GM21447 (cell line): ENCODE results near the gene RNF152.

ENCODE experiments used
- ATAC-seq: cut with Tn5 transposase; IDR thresholded peaks from one replicate; pipeline ENCODE4 v1.9.1; 2021; ENCODE audit not compliant: unreplicated experiment

Gene RNF152

DNA sequence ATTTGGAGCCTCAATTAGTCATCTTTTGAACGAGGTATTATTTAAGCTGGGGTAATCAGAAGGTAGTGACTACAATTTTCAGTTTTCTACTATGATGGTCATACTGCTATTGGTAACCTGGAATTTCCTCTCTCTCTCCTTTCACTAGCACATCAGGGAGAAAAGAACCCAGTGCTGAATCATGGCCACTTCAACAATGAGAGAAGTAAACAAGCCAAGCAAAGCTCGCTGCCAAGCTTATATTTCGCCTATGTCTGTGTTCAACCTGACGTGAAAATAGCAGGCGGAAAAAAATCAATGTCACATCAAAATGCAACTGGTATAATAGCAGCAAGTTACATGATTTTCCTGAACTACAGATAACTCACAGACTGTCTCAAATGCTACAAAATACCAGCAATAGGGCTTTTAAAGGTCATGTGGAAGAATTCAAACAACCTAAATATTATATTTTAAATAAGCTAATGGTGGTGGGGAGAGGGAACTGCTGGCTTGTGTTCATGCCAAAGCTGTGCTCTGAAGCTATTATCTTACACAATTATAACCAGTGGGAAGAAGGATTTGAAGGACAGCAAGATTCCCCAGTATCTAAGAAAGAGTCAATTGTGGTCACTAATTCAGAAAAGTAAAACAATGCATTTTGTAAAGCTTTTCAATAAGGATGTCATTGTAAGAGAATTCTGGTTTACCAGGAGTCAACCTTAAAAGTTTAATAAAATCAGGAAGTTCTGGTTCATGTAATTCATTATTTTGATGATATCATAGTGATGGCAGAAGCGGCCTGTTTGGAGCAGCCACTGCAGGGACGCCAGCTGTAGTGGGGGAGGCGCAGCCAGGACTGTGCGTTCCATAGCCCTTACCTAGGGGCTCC lies 38.0 kb downstream of the RNF152 start:
- no peak for ATAC-seq

DNA sequence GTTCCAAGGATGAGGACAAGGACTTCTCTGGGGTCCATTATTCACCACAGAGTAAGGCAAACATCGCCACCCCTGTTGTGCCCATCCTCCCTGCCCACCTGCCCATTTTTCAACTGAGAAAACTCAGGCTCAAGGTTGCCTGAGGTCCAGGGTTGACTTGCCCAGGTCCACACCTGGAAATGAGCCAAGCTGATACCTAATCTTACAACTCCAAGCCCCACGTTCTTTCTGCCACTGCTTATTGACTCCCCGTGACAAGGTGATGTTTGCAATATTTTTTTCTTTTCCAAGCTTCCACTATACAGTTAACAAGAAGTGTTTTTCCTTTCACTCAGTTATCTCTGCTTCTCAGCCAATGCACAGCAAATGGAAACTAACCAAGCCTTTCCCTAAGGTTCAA lies 39.0 kb downstream of the RNF152 start:
- ATAC-seq = no peak

DNA sequence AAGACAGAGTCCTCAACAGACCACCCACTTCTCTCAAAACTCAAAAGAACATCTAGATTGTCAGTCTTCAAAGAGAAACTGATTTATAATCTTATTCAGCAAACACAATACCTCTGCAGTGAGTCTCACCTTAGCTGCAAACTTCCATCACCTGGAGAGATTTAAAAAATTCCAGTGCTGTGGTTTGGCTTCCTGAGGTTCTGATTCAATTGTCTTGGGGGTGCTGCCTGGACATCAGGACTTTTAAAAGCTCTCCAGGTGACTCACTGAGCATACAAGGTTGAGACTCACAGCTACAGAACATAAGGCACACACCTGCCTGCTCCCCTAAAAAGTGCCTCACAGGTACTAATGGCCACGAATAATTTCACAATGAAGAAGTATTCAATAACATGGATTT lies 40.3 kb downstream of the RNF152 start:
- no peak for ATAC-seq

DNA sequence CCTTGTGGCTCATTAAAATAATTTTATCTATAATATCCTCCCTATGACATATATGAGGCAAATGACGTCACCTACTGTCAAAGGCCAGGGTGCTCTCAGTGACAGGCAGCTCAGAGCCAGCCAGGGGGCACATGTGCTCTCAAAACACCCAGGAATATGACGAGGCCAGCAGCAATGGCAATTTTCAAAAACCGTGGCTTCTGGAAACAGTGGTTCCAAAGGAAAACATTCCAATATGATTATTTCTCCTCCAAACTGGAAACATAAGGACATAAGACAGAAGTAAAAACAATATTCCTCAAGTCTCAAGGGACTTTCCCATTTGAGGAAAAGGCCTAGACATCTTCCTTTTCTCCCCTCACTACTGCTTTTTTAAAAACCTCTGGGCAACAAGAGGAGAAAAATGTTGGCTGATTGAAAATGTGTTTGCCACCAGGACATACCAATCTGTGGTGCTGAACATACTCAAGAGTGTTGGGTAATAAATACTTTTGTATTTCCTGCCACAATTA lies 40.8 kb downstream of the RNF152 start:
- no peak for ATAC-seq

DNA sequence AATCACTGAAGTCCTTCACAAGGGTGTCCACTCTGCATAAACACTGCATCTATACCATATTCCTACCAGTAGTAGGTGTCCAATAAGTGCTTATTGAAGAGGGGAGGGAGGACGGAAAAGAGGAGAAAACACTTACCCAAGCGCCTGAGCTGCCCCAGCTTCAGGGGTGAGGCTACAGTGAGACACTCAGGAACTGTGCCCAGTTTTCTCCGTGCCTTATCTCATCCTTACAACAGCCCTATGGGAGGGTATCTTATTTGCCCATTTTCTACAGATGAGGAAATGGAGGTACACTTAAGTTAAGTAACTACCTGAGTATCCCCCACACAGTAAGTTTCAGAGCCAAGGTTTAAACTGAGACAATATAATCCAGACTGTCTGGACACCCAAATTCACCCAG lies 41.5 kb downstream of the RNF152 start:
- no peak for ATAC-seq

DNA sequence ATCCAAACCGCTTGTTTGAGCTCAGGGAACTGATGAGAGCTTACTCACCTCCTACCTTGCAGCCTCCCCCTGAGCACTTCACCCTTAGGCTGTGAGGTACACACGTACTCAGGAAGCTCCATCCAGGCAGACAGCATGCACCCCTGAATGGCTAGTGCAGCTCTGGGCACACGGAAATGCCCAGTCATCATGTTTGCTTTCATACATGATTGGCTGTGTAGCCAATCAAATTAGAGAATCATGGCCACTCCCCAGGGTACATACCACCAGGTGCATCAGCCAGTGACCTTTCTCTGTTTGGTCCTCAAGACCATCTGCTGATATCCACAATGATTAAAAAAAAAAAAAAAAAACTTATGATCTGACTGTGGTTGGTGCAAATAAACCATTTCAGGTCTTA lies 42.1 kb downstream of the RNF152 start:
- no peak for ATAC-seq

DNA sequence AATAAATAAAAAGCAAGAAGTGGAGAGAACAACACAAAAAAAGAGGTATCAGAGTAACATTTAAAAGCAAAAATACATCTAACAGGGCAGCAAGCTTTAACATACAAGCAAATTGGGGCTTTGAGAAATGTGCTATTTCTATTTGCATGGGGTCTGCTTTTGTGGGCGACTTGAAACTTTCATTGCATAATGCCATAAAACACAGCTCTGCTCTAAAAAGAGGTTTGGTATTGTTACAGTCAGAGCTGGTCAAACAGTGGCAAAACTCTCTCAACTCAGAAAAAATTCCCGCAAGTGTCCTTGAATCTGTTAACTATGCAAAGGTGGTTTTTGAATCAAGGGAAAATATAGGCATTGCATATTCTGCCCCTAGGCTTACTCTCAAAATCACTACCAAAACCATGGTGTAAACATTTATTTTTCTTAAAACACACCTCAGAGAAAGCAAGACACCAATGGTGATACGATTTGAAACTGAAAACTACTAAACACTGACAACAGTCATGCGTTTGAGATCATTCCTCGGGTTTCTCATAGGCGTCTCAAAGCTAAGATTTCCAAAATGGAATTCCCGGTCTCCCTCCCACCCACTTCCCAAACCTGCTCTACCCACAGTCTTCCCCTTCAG lies 45.5 kb downstream of the RNF152 start:
- no peak for ATAC-seq

DNA sequence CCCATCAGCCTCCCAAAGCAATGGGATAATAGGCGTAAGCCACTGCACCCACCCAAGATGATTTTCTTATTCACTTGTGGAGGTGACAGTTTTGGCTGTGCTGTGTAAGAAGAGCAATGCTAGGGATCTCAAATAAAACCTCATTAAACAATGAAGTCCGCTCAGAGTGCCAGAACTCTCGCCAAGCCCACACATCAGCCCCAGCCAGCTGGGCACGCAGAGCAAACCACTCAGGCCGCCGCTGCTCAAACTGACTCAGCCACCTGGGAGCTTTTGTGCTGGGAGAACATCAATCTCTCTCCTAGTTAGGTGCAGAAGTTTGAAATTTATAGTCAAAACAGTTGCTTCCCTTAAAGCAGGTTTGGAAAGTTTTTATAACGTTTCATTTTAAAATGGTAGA lies 47.6 kb downstream of the RNF152 start:
- no peak for ATAC-seq

DNA sequence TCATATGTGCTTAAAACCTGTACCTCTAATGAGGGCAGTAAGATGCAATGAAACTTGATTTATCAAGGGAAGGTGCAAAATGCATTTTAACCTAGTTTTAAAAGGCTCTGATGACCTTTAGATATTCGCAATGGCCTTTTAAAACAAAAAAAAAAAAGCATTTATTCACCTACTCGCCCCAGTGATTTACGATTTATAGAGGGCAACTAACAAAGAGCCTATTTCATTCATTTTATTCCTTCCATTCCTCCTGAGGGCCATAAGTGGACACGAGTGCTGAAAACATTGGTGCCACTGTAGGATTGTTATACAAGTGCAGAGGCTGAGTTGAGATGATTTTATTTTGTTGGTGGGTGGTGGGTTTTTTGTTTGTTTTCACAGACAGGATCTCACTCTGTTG lies 48.1 kb downstream of the RNF152 start:
- ATAC-seq = no peak

DNA sequence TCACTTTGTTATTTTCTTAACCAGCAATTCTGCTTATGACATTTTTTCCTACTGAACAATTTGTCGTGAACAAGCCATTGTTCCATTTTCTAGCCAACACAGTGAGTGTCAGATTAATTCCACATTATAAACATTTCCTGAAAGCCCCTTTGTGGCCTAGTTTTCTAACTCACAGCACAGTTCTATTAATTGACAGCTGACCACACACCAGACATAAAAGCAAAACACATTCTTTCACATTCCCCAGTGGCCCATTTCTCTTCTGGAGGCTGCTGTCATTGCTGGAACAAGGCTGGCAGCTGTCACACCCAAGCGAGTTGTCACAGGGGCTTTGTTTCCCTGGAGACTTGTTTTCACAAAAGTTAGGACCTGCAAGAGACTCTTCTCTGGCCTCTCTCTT lies 50.7 kb downstream of the RNF152 start:
- ATAC-seq = no peak

DNA sequence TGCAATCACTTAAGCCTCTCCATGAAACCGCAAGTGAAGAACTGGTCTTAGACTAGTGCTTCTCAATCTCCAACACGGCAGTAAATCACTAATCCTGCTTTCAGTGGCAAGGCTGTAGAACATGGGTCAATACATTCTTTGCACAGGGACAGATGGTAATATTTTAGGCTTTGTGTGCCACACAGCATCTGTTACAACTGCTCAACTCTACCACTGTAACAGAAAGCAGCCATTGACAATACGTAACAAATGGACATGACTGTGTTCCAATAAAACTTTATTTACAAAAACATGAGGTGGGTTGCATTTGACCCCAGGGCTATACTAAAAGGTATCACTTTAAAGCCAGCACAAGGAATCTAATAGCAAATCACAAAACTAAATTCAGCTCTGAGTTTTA lies 51.1 kb downstream of the RNF152 start:
- ATAC-seq = no peak

DNA sequence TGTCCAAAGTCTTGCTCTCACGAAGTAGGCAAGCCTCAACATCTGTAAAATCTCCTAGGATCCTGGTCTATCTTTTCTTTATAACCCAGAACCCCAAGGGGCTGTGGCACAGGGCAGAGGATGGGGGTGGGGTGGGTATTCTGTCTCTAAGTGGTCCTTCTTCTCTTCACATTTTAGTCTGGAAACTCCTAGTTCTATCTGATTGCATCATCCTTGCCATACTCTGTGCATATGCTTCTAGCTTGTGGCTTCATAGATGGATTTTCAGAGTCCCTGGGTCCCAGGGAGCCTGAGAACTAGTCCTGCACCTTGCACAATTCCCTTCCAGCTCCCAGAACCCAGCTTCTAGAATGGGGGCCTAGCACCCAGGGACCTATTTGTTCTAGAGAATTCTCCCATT lies 52.5 kb downstream of the RNF152 start:
- ATAC-seq = no peak

DNA sequence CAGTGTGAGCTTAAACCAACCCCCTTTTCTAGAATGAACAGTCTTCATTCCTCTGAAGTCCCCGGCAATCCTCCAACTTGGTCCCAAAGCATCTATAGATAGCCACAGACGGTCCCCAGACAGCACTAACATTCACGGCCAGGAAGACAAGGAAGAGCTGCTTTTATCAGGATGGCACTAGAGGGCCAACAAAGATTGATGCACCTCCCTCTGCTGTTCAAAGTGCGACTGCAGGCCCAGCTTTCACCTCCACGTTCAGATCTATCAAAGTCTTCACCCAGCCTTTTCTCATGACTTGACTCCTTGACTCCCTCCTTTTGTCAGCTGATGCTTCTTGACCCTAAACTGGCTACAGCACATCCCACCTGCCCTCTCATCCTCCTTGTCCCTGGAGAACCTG lies 54.3 kb downstream of the RNF152 start:
- ATAC-seq = no peak

DNA sequence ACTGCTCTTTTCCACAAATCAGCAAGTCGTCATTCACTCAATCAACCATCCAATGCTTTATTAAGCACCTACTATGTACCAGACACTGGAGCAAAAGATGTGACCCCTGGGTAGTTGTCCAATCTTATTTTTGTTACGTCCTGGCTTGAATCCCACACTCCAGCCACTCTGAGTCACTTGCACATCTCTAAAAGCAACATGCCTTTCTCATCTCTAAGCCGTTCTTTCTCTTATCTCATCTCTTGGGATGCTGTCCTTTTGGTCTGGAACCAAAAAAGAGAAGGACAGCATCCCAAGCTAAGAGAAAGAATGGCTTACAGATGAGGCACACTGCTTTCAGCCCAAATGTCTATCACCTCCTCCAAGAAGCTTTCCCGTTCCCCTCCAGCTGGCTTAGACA lies 58.8 kb downstream of the RNF152 start:
- no peak for ATAC-seq

DNA sequence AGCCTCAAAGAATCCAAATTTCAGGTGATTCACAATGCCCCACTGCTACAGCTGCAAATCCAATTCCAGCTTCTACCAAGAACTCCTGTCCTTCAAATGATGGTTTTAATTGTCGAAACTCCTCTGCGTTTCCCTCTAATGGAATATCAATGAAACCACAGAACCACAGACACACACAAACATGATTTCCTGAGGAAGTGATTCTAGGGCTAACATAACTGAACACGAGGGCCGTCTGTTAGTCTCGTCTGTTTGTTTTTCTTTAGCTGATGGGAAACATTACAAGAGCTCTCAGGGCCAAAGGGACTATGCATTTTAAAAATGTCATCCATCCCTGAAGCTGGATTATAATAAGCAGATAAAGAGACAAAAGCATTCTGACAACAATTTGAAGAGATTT lies 59.4 kb downstream of the RNF152 start:
- ATAC-seq = no peak

DNA sequence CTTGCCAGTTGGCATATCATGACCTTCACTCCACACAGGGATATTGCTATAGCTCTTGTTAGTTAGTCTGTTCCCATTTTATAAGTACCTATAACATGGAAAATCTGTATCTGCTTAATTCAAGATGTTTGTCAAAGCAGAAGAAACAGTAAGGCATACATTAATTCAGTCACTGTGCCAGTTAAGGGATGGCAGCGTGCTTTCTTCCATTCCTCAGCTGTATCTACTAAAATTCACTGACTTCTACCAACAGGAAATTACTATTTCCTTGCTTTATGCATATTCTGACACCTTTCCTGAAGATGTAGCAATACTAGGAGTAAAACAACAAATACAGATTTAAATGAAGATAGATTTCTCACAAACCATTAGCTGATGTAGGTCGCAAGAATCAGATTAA lies 59.9 kb downstream of the RNF152 start:
- no peak for ATAC-seq

DNA sequence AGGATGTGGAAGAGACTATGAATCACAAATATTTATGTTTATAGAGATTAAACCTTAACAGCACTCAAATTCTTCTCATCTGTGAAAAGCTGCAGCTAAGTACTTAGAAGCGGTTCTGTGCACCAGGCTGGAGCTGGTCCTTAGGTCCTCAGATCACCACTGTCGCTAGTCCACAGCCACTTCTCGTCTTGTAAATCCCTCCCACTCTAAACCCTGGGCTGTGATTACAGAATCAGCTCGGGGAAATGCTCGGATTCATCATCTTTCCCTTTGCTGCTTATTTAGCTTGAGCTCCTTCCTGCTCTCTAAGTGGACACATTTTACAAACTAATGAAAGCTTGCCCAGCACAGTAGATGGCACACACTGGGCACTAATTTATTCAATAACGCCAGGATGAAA lies 61.7 kb downstream of the RNF152 start:
- no peak for ATAC-seq

DNA sequence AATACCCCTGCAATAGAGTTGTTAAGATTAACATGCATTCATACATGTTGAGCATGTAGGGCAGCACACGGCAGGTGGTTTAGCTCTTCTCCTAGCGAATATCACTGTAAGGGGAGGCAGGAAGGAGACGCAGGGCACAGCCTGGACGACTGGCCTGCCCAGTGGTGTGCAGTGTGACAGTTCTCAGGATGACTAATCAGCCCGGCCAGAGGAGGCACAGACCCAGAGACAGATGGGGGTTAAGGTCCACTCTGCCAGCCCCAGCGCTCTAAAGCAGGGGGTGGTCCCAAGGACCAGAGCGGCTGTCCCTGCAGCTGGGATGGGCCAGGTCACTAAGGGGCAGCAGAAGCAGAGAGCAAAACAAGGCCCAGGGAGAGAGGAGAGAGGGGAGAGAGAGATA lies 63.7 kb downstream of the RNF152 start:
- ATAC-seq = no peak

DNA sequence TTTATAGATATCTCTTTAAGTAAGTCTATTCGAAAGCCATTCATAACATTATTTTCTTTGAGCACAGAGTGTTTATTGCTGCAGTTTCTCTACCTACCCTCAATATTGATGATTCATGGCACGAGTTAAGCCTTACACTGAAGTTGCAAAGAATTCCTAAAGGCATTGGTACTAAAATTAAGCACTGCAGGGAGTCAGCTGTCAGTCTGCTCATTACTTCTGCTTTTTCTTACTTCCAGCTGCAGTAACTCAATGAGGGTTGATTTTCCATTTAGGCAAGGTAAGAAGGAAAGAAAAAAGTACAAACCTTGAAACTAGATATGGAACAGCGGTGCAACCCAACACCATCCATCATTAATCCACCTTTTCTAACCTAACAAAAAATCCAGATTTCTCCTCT lies 65.2 kb downstream of the RNF152 start:
- no peak for ATAC-seq

DNA sequence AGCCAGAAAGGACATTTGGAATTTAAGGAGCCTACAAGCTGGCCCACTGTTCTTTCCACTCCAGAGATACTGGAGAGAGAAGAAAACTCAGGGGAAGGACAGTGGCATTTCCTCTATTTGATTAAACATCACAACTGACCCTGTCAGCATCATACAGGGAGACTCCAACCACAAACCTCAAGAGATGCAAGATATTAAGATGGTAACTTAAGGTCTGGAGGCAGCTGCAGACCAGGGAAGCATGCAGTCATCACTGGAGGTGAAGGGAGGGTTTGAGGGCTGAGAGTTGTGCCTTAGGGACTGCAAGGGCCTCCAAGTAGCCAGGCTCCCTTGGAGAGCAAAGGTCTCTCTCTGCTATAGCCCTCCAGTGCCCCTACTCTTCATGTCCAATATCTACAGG lies 67.4 kb downstream of the RNF152 start:
- no peak for ATAC-seq

DNA sequence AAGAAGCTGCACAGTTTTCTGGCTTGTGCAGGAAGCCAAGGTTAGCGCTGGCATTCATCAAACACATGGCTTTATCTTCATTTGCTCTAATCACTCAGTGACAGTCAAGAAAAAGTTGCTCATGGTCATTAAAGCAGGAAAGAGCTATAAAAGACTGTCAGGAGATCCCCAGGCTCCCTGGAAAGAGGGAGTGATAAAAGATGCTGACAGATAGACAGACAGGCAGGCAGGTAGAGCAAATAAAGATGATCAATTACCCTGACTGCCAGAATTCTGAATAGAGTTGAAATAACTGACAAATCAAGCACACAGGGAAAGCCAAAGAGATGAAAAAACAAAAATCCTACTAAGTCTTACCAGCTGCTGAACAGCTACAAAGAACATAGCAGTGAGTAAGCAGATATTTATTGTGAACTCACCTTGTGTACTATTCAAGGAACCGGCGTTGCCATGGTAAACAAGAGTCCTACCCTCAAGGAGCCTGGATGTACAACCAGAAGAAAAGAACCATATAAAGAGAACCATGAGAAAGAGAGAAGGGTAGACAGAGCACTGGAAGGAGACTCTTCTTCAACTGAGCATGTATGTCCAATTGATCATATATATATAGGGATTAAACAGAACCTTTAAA lies 68.0 kb downstream of the RNF152 start:
- no peak for ATAC-seq

DNA sequence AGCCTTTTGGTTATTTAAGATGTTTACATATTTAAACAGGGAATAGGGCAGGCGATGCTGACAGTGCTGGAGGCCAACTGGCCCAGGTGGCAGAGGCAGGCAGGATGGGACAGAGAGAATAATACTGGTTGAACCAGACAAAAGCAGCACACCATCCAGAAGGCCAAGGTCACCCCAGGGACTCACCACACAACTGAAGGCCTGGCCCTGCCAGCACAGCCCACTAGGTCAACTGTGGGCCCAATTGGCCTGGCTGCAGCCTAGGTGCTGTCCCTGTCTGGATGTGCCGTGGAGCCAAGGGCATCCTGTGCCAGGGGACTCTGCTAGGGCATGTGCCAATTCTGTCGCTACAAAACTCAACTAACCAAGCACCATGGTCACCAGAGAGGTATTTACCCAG lies 69.2 kb downstream of the RNF152 start:
- no peak for ATAC-seq
